Right atrium auricular region (tissue), 2 donors: Measurements from ENCODE around the gene PTP4A1. TPM values are rescaled to one million over a fixed set of nuclear protein-coding genes. Genes with fewer than 3 reads are reported as not detected.

Experiments
- DNase-seq: peaks from one replicate; pipeline ENCODE4 v3.0.0-alpha.2; 2019; ENCODE audit warnings: low spot score
- H3K27ac ChIP-seq, 2 donors: fragments of 200-600 bp; sonication (generic); 1 replicate in 1 of 2; 2 replicates in 1 of 2; pipeline ENCODE4 v1.5.1; 2016 to 2019
- H3K27me3 ChIP-seq, 2 donors: fragments of 200-600 bp; sonication (generic); one replicate each; pipeline versions ENCODE4 v1.5.1 to v1.6.0; 2017 to 2019
- H3K36me3 ChIP-seq: fragments of 200-600 bp; sonication (generic); one replicate; pipeline ENCODE4 v1.5.1; 2016
- H3K4me1 ChIP-seq, 2 donors: fragments of 200-600 bp; sonication (generic); one replicate each; pipeline versions ENCODE4 v1.5.1 to v1.6.0; 2017 to 2019
- H3K4me3 ChIP-seq, 2 donors: fragments of 200-600 bp; sonication (generic); 1 replicate in 1 of 2; 2 replicates in 1 of 2; pipeline ENCODE4 v1.5.1; 2017 to 2019; ENCODE audit warnings: mild to moderate bottlenecking in 1 of 2, moderate library complexity in 1 of 2
- H3K9me3 ChIP-seq, 2 donors: fragments of 200-600 bp; sonication (generic); one replicate each; pipeline ENCODE4 v1.5.1; 2019
- total RNA-seq, 2 donors: library from RNA; depleted of rRNA; stranded (reverse); fragments of >200 nt; gene quantifications; one replicate each; pipeline ENCODE4 v1.1.0, GENCODE V29; 2016
- TF ChIP-seq, protein P1 (sequence below), 2 donors: fragments of 200-600 bp; sonication (generic); IDR thresholded peaks; one replicate each; pipeline ENCODE4 v1.5.1; 2019; ENCODE audit warnings: antibody characterized with exemption in 2 of 2

PTP4A1 gene
- total RNA-seq, 2 donors from 2014 or later: 17.1 to 17.9 TPM

DNA sequence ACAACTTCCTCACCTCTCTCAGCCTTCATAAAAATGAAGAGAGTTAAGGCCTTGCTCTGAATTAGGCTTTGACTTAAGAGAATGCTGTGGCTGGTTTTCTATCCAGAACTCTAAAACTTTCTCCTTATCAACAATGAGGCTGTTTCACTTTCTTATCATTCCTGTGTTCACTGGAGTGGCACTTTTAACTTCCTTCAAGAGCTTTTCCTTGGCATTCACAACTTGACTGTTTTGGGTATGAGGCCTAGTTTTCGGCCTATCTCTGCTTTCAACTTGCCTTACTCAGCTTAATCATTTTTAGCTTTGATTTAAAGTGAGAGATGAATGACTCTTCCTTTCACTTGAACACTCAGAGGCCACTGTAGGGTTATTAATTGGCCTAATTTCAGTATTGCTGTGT lies 4.3 kb upstream of the PTP4A1 start:
- Histone ChIP-seq H3K9me3 (no peaks in the 10 kb centered on the region), H3K27me3 (no peaks in the 10 kb centered on the region), H3K36me3 (no peaks in the 10 kb centered on the region), H3K4me1 (no peaks in the 10 kb centered on the region), H3K27ac (no peak overlapping the region), H3K4me3 (no peak overlapping the region)
- TF ChIP-seq, protein P1, sequence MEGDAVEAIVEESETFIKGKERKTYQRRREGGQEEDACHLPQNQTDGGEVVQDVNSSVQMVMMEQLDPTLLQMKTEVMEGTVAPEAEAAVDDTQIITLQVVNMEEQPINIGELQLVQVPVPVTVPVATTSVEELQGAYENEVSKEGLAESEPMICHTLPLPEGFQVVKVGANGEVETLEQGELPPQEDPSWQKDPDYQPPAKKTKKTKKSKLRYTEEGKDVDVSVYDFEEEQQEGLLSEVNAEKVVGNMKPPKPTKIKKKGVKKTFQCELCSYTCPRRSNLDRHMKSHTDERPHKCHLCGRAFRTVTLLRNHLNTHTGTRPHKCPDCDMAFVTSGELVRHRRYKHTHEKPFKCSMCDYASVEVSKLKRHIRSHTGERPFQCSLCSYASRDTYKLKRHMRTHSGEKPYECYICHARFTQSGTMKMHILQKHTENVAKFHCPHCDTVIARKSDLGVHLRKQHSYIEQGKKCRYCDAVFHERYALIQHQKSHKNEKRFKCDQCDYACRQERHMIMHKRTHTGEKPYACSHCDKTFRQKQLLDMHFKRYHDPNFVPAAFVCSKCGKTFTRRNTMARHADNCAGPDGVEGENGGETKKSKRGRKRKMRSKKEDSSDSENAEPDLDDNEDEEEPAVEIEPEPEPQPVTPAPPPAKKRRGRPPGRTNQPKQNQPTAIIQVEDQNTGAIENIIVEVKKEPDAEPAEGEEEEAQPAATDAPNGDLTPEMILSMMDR (IDR thresholded peaks at IDR 0.05): no peak
- DNase-seq: no peak

DNA sequence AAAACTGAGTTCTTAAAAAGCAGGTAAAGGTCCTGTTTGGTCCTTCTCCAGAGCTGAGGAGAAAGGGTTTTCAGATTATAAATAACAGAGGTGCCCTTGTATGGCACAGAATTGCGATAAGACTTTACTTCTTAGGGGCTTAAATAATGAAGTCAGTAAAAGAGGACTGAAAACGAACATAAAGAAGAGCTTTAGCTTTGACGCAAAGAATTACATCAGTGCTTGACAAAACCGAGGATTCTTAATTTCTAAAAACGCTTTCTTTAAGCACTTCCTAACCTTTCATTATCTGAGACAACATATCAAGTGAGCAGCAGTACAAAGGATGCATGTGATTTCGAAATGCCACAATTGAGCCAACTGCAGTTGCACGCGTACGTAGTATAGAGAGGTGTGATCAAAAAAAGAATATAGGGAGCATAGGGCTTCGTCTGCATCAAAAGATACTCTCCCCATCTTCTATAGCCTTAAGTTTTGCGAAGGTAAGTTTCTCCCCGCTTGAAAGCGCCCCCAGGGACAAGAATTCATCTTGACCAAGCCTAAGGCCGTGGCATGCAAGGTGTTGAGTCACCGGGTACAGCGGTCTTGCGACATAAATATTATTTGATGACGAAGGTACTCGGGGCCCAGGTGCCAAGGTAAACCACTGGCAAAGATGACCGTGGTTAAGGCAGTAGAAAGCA lies 778 bp upstream of the PTP4A1 start:
- H3K4me1 ChIP-seq: peaks cover 0 to 11% of the 10 kb centered on the region in 2 donors
- peak; percentile 75 for DNase-seq
- peak overlapping the region; percentile 99 to 100 for H3K27ac ChIP-seq
- H3K36me3 ChIP-seq: peaks cover 2% of the 10 kb centered on the region
- peak overlapping the region; percentile 42 to 99 for H3K4me3 ChIP-seq
- TF ChIP-seq, protein P1 (IDR thresholded peaks at IDR 0.05): no peak
- H3K9me3 ChIP-seq: no peaks in the 10 kb centered on the region
- H3K27me3 ChIP-seq: no peaks in the 10 kb centered on the region

DNA sequence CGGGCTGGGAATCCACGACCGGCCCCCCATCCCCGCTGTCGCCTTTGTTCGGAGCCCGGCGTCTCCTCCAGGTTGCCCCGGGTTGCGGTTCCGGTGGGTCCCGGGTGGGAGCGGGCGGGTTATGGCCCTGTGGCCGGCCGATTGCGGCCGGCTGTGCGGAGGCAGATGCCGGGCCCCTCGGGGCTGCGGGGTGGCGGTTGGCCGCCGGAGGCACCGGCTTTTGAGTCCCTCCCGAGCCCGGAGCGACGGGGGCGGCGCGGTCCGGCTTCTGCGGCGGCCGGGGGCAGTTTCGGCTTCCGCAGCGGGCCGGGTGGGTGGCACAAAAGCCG lies 431 bp downstream of the PTP4A1 start:
- no peaks in the 10 kb centered on the region for H3K27me3 ChIP-seq
- H3K27ac ChIP-seq: peak overlapping the region; percentile 99 to 100
- DNase-seq: no peak
- peak overlapping the region; percentile 95 to 99 for H3K4me3 ChIP-seq
- TF ChIP-seq, protein P1 (IDR thresholded peaks at IDR 0.05): no peak
- no peaks in the 10 kb centered on the region for H3K9me3 ChIP-seq
- peaks cover 14% of the 10 kb centered on the region for H3K36me3 ChIP-seq
- peaks cover 0 to 11% of the 10 kb centered on the region in 2 donors for H3K4me1 ChIP-seq

DNA sequence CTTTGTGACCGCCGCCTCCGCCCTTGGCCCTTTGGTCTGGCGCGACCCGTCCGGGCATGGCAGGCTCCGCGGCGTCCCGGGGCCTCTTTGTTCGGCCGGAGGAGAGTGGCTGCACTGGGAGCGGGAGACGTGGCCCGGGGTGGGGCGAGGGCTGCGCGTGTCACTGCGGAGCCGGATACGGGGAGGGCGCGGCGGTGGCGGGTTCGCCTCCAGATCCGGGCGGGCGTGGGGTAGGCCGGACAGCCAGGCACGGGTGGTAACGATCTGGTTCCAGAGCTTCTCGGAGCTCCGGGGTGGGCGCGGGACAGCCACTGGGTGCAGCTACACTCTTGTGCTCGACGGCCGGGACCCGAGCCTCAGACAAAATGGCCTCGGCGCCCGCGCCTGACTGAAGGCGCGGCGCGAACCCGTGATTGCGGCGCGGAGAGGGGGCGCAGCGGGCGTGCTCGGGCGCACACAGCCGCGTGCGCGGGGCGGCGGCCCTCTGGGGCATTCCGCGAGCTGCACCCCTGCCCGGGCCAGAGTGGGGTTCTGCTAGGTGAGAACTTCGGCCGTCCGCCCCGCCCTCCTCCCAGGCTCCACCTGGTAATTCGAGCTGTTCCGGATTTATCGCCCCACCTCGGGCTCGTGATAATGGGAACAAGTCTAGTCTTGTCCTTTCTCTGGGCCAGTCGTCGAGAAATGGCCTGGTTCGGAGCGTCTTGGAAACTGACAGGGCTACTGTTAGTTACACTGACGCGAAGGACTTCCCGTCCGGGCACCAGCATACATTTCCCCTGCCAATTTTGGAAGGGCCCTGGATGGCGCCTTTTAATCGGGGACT lies 1.0 kb downstream of the PTP4A1 start:
- H3K27me3 ChIP-seq: no peaks in the 10 kb centered on the region
- H3K9me3 ChIP-seq: no peaks in the 10 kb centered on the region
- TF ChIP-seq, protein P1 (IDR thresholded peaks at IDR 0.05): no peak
- DNase-seq: peak; percentile 84
- H3K4me1 ChIP-seq: peaks cover 0 to 11% of the 10 kb centered on the region in 2 donors
- peak overlapping the region; percentile 95 to 99 for H3K4me3 ChIP-seq
- peaks cover 18% of the 10 kb centered on the region for H3K36me3 ChIP-seq
- H3K27ac ChIP-seq: peak overlapping the region; percentile 99 to 100

DNA sequence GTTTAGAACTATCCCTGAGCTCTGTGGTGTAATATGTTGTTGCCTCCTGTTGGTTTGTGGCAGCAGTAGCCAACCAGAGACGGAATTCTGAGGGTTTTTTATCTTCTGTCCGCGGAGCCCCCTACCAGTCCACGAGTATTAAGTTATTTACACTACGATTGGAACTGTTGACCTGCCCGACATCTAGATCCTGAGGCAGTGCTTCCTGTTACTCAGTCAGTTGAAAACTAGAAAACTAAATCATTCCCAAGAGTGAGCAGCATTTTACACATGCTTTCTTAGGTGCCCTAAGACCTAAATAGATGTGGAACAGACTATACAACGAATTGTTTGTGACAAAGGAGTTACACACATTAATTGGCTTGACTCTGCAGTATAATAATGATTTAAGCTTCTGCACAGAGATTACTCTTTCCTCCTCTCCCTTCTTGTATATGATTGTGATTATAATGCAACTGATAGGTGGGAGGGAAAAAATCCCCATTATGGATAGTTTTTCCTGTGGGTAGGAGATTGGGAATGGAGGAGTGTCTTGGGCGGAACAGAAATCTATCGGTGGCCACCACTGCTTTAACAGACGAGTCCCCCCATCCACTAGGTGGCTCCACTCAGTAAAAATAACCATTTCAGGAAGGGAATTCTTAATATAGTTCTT lies 1.7 kb downstream of the PTP4A1 start:
- peak overlapping the region; percentile 99 to 100 for H3K27ac ChIP-seq
- TF ChIP-seq, protein P1 (IDR thresholded peaks at IDR 0.05): peak; percentile 34 to 58
- no peak for DNase-seq

More for the DNA sequence above, 1.7 kb downstream of the PTP4A1 start:
- Histone ChIP-seq H3K4me1 (peaks cover 0 to 11% of the 10 kb centered on the region in 2 donors), H3K36me3 (peaks cover 25% of the 10 kb centered on the region), H3K27me3 (no peaks in the 10 kb centered on the region), H3K9me3 (no peaks in the 10 kb centered on the region), H3K4me3 (peak overlapping the region; percentile 95 to 99)
